SK-N-MC (cell line): ENCODE measurements around the gene SLC6A13.

Source experiments
- EZH2 ChIP-seq: fragments of 200-600 bp; sonication (generic); IDR thresholded peaks from one replicate; pipeline ENCODE4 v1.6.1; 2017; ENCODE audit warnings: antibody characterized with exemption
- POLR2AphosphoS5 ChIP-seq: IDR thresholded peaks from 2 replicates; pipeline ENCODE4 v1.6.1; 2012; ENCODE audit warnings: mild to moderate bottlenecking, low read depth, low read length, borderline replicate concordance

- TF ChIP-seq POLR2AphosphoS5 (no peak), EZH2 (no peak)
These were observed 80.2 kb downstream of the SLC6A13 start for GRCh38 chr12:182381-182892.
